PC-9 (cell line): ENCODE data around the gene CPSF4L.

Experiments used
- CTCF ChIP-seq: fragments of 200-600 bp; sonication (generic); conservative IDR thresholded peaks from 2 replicates; pipeline ENCODE4 v1.6.1; 2017; ENCODE audit warnings: mixed run types, antibody characterized with exemption, mild to moderate bottlenecking, moderate library complexity
- EZH2 ChIP-seq: fragments of 200-600 bp; sonication (generic); IDR thresholded peaks from 2 replicates; pipeline ENCODE4 v1.8.0; 2017; ENCODE audit warnings: antibody characterized with exemption, low read depth

DNA sequence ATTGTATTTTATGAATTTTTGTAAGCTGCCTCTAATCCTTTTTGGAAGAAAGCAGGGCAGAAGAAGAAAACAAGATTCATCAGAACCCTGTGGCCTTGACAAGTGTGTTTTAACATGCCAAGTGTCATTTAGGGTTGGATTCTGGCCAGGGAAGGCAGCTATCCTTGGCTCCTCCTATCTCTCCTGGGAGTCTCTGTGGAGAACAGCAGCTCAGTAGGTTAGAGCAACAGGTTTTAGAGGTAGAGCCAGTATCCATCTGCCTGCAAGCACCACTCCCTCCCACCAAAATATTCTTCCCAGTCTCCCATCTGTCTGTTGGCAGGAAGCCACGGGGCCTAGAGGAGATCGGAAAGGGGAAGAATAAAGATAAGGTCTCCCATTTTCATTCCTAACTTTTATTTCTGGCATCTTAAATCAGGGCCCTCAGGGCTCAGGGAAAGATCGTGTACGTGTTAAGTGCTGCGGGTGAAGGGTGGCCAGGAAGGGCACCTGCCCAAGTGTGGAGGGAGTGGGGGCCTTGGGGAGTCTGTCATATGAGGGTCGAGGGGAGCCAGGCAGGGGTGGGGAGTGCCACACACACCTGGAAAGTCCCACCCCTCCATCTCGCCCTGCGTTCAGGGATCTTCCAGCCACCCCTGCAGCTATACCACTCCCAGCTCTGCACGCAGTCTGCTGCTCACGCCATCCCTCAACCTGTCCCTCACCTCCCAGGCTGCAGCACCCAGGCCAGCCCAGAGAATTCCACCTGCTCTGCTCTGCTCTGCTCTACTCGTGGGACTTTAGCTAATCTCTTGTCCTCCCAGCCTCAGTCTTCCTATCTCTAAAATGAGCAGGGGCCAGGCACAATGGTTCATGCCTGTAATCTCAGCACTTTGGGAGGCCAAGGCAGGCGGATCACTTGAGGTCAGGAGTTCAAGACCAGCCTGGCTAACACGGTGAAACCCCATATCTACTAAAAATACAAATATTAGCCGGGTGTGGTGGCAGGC is 17.1 kb upstream of the CPSF4L start:
- no peak for TF ChIP-seq CTCF
- no peak for TF ChIP-seq EZH2
